RWPE1 (cell line): ENCODE measurements around the gene MARK2.
"Not testable (repeated sequence)": the region's sequence is repeated elsewhere in the genome, so short reads cannot be mapped to it uniquely, and the experiment has no call there.

ENCODE experiments used
- CTCF ChIA-PET: fragments of 350-600 bp; sonication (Branson Sonifier 250); formaldehyde crosslinking; extraction: SDS; loops from one replicate; lab custom pipeline; 2021; lab: Yijun Ruan, JAX
- POLR2A ChIA-PET: fragments of 400-600 bp; formaldehyde crosslinking; extraction: SDS; loops from one replicate; lab custom pipeline; 2020; ENCODE audit warnings: antibody characterized with exemption; ENCODE audit not compliant: low non-redundant PET; lab: Yijun Ruan, JAX
- DNase-seq: peaks from one replicate; pipeline ENCODE4 v3.0.0; 2012; ENCODE audit warnings: low spot score
- H3K27ac ChIP-seq: fragments of 450-650 bp; 2 replicates; pipeline ENCODE4 v1.5.1; 2017
- CTCF ChIP-seq: fragments of 450-650 bp; conservative IDR thresholded peaks from 2 replicates; pipeline ENCODE4 v1.5.1; 2017; ENCODE audit warnings: low read depth, mild to moderate bottlenecking

MARK2 gene

DNA sequence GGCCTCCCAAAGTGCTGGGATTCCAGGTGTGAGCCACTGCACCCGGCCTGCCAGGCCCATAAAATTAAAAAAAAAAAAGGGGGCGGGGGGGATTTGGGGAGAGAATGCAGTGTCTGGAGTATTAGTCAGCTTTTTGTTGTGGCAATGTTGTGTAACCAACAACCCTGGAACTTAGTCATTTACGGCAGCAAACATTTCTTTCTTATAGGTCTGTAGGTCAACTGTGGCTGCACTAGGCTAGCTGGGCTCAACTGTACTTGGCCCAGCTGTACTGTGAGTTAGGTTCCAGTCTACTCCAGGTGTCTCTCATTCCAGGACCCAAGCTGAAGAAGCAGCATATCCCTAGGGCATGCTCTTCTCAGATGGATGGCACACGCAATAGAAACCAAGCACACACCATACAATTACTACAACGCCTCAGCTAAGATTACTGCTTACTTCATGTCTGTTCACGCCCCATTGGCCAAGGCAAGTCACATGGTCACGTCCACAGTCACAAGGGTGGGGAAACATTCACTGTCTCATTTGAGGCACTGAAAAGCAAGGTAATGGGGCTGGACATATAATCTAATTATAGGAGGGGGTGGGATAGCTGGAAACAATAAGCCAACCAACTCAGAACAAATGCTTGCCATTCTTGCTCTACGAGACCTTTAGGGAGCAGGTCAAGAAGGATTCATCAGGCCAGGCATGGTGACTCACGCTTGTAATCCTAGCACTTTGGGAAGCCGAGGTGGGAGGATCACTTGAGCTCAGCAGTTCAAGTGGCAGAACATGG, 36.1 kb upstream of the MARK2 start:
- ChIA-PET POLR2A (interaction anchor here (0.7 kb wide), 1 partner anchor 965 kb away, joined by 3 read pairs; no protein-coding TSS in a partner anchor), CTCF (interaction anchor here (1.0 to 1.3 kb wide), 3 partner anchors 34 to 143 kb away, joined by 4 to 7 read pairs (median 4); partner anchors contain the start of gene ZFTA)
- H3K27ac ChIP-seq, result peak overlapping the region; percentile 72
- DNase-seq, result peak; percentile 76
- no peak for TF ChIP-seq CTCF

DNA sequence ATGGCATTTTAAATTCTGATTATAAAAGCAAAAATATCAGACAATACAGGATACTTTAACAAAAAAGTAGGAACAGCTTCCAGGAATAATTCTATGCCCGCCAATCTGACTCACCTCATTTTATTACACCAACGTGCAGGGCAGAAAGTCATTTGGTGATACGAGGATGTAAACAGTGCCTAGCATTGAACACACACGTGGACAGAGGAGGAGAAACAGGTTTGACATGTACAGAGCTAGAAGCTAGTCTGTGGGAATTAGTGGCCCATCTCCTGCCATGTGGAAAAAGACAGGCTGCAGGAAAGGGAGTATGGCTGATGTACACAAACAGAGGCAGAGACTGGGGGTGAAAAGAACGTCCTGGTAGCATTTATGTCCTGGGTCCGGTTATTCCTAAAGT, 34.7 kb upstream of the MARK2 start:
- H3K27ac ChIP-seq, result no peak overlapping the region
- POLR2A ChIA-PET, result no interaction called here
- CTCF ChIA-PET, result interaction anchor here (0.6 to 1.0 kb wide), 2 partner anchors 35 to 1161 kb away, joined by 3 to 4 read pairs; partner anchors contain the start of gene ZFTA
- no peak for TF ChIP-seq CTCF
- peak; percentile 46 for DNase-seq

GRCh38 chr11:63805844-63806415, 33.0 kb upstream of the MARK2 start:
- POLR2A ChIA-PET, result no interaction called here
- TF ChIP-seq CTCF, result no peak
- no peak overlapping the region for H3K27ac ChIP-seq
- CTCF ChIA-PET, result no interaction called here
- no peak for DNase-seq

- CTCF ChIA-PET, result interaction anchor here (0.6 to 0.7 kb wide), 3 partner anchors 14 to 396 kb away, joined by 3 read pairs; no protein-coding TSS in a partner anchor
- DNase-seq, H3K27ac ChIP-seq, POLR2A ChIA-PET: not testable (repeated sequence)
Observed at GRCh38 chr11:63810383-63810782, 28.5 kb upstream of the MARK2 start.

DNA sequence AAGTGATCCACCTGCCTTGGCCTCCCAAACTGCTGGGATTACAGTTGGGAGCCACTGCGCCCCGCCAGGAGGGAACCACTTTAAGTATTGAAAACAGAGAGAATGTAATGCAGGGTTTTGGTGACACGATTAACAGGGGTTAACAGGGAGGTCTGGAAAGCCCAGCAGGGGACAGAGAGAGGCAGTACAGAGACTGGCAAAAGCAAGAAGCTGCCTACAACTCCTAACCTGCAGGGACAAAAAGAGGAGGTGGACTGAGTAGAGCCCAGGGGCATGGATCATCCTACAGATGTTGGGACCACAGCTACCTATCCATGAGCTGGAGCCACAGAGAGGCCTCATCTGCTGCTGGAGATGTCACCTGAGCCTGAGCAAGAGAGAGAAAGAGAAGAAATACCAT, 27.4 kb upstream of the MARK2 start:
- ChIA-PET POLR2A (no interaction called here), CTCF (interaction anchor here (2.1 kb wide), 1 partner anchor 43 kb away, joined by 12 read pairs; the partner anchor contains the start of gene ZFTA)
- H3K27ac ChIP-seq, result no peak overlapping the region
- TF ChIP-seq CTCF, result no peak
- no peak for DNase-seq

DNA sequence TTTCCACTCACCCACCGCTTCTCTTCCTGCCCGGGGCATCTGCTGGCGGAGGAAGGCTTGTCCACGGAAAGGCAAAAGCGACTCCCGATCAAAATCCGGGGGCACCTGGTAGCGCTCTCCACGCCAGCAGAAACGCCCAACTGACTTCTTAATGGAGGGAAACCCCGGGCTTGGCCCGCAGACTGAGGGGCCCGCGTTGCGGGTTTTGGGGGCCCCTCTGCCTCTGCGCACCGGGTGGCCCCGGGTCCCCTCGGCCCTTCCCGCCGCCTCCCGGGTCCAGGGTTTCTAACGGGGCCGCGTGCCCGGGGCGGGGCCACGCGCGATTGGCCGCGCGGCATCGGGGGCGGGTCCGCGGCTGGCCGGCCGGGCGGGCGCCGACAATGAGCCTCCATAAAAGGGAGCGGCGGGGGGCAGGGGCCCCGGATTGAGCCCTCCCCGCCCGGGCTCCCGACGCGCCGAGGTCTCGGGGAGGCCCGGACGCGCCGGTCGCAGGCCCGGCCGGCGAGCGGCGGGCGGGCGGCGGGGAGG, 25.8 kb upstream of the MARK2 start, which contains the start of gene SPINDOC:
Gene SPINDOC (plus strand): TSS at position 422 of the 528 bp plus-strand sequence. CDS start 231 bp downstream, outside the sequence.
- no peak for TF ChIP-seq CTCF
- ChIA-PET POLR2A (no interaction called here), CTCF (interaction anchor here (2.1 kb wide), 1 partner anchor 45 kb away, joined by 12 read pairs; the partner anchor contains the start of gene ZFTA)
- H3K27ac ChIP-seq, result peak within 1 kb of the TSS; percentile 83
- DNase-seq, result peak; percentile 89
